Spleen (tissue), 7 donors: Measurements from ENCODE around the gene LASP1.

ENCODE experiments used
- CTCF ChIP-seq, 11 experiments: fragments of 200-600 bp in 7 of 11; fragments of 450-650 bp in 4 of 11; sonication (generic) in 4 of 11; IDR thresholded peaks in 8 of 11; conservative IDR thresholded peaks in 3 of 11; 1 replicate in 7 of 11; 2 replicates in 4 of 11; pipeline versions ENCODE4 v1.4.0 to v1.8.0; 2016 to 2021; ENCODE audit warnings: antibody characterized with exemption in 11 of 11, inconsistent platforms in 4 of 11, mild to moderate bottlenecking in 1 of 11
- POLR2A ChIP-seq, 3 donors: fragments of 450-650 bp; IDR thresholded peaks; one replicate each; pipeline ENCODE4 v1.5.1; 2017; ENCODE audit warnings: antibody characterized with exemption in 3 of 3, mild to moderate bottlenecking in 1 of 3
- POLR2AphosphoS5 ChIP-seq, 3 donors: sonication (generic); formaldehyde crosslinking; IDR thresholded peaks; one replicate each; pipeline ENCODE4 v1.5.1; 2017; ENCODE audit warnings: antibody characterized with exemption in 3 of 3
- donor health status: DM: no; HTN: no; CAD: no; lungs with moderate emphysema.
- donor health status: DM: no; HTN: no; CAD: no.
- donor health status: DM: no; HTN: no; CAD: no.

- TF ChIP-seq CTCF (IDR thresholded peaks at IDR 0.05 in 8 of 11, conservative IDR thresholded peaks at IDR 0.05 in 3 of 11) (no peak), POLR2A (IDR thresholded peaks at IDR 0.05) (no peak), POLR2AphosphoS5 (IDR thresholded peaks at IDR 0.05) (no peak)
Measured at GRCh38 chr17:38870259-38871165, 654 bp downstream of the LASP1 start.
